Common myeloid progenitor, CD34-positive (primary cell): ENCODE measurements around the gene SMAD6.

ENCODE experiments used
- CTCF ChIA-PET: fragments of 350-600 bp; sonication (Branson Sonifier 250); formaldehyde crosslinking; loops from one replicate; lab custom pipeline; 2021; ENCODE audit warnings: antibody characterized with exemption; lab: Charles Lee
- POLR2A ChIA-PET: fragments of 350-600 bp; sonication (Branson Sonifier 250); formaldehyde crosslinking; loops from one replicate; lab custom pipeline; 2021; ENCODE audit warnings: antibody characterized with exemption; lab: Charles Lee
- DNase-seq, 3 donors: peaks; one replicate each; pipeline versions ENCODE4 v3.0.0 to v3.0.0-alpha.2; 2013
- H3K27ac ChIP-seq, 2 experiments: 1 replicate in 1 of 2; 2 replicates in 1 of 2; pipeline ENCODE4 v1.7.0; 2013; ENCODE audit warnings: inconsistent platforms in 2 of 2, low read length in 2 of 2, mild to moderate bottlenecking in 2 of 2, low read depth in 1 of 2, moderate library complexity in 1 of 2; ENCODE audit not compliant: severe bottlenecking in 2 of 2, insufficient read depth in 1 of 2, poor library complexity in 1 of 2
- H3K27me3 ChIP-seq, 5 experiments: replicated peaks in 2 of 5; 1 replicate in 3 of 5; 2 replicates in 2 of 5; pipeline versions ENCODE4 v1.6.1 to v1.7.0; 2013; ENCODE audit warnings: low read length in 4 of 5, mild to moderate bottlenecking in 2 of 5, moderate library complexity in 2 of 5, inconsistent platforms in 1 of 5; ENCODE audit not compliant: insufficient read depth in 5 of 5, control insufficient read depth in 4 of 5
- H3K36me3 ChIP-seq, 4 experiments: 1 replicate in 2 of 4; 2 replicates in 2 of 4; pipeline versions ENCODE4 v1.6.1 to v1.7.0; 2013; ENCODE audit warnings: low read length in 3 of 4, control low read depth in 1 of 4, mild to moderate bottlenecking in 1 of 4; ENCODE audit not compliant: control insufficient read depth in 4 of 4, insufficient read depth in 4 of 4
- H3K4me1 ChIP-seq, 4 experiments: 1 replicate in 3 of 4; 2 replicates in 1 of 4; pipeline versions ENCODE4 v1.6.1 to v1.7.1; 2013; ENCODE audit warnings: low read length in 3 of 4, mild to moderate bottlenecking in 3 of 4, control low read depth in 1 of 4, inconsistent platforms in 1 of 4, moderate library complexity in 1 of 4; ENCODE audit not compliant: control insufficient read depth in 4 of 4, insufficient read depth in 4 of 4; ENCODE audit errors: control extremely low read depth in 1 of 4
- H3K4me3 ChIP-seq, 7 experiments: 1 replicate in 4 of 7; 2 replicates in 3 of 7; pipeline versions ENCODE4 v1.5.1 to v1.7.0; 2013; ENCODE audit warnings: mild to moderate bottlenecking in 7 of 7, low read length in 6 of 7, moderate library complexity in 6 of 7, inconsistent platforms in 2 of 7, low read depth in 2 of 7, control low read depth in 1 of 7; ENCODE audit not compliant: insufficient read depth in 4 of 7, control insufficient read depth in 1 of 7; ENCODE audit errors: extremely low read depth in 1 of 7
- H3K9me3 ChIP-seq, 5 experiments: 1 replicate in 4 of 5; 2 replicates in 1 of 5; pipeline versions ENCODE4 v1.6.1 to v1.7.1; 2013; ENCODE audit warnings: low read length in 4 of 5, mild to moderate bottlenecking in 2 of 5, inconsistent platforms in 1 of 5, low read depth in 1 of 5, moderate library complexity in 1 of 5; ENCODE audit not compliant: control insufficient read depth in 4 of 5, insufficient read depth in 2 of 5; ENCODE audit errors: control extremely low read depth in 1 of 5
- WGBS: methylation state at CpG from one replicate; pipeline ENCODE4 v1.1.5; 2013; ENCODE audit not compliant: insufficient coverage; 5-methylcytosine and 5-hydroxymethylcytosine counted together

Gene SMAD6

GRCh38 chr15:66714543-66714981 lies 12.5 kb downstream of the SMAD6 start:
- Histone ChIP-seq H3K9me3 (no peaks in the 10 kb centered on the region), H3K4me3 (no peak overlapping the region), H3K36me3 (peaks cover 0 to 28% (median 0%) of the 10 kb centered on the region in 4 experiments), H3K27ac (no peak overlapping the region), H3K4me1 (peaks cover 0 to 34% (median 10%) of the 10 kb centered on the region in 4 experiments), H3K27me3 (no peaks in the 10 kb centered on the region)
- DNase-seq: no peak
- POLR2A ChIA-PET: interaction anchor here (0.7 to 1.3 kb wide), 3 partner anchors 11 to 34 kb away, joined by 3 to 4 read pairs (median 4); partner anchors contain the start of gene SMAD6
- WGBS: 97% methylated on average over 6 of the region's 6 CpGs
- CTCF ChIA-PET: interaction anchor here (0.8 to 1.8 kb wide), 7 partner anchors 9 to 96 kb away, joined by 3 to 7 read pairs (median 4); no protein-coding TSS in a partner anchor

GRCh38 chr15:66715181-66715624 lies 13.2 kb downstream of the SMAD6 start:
- POLR2A ChIA-PET: interaction anchor here (1.3 kb wide), 1 partner anchor 12 kb away, joined by 4 read pairs; no protein-coding TSS in a partner anchor

GRCh38 chr15:66715720-66716655 lies 14.0 kb downstream of the SMAD6 start:
- WGBS: 72% methylated on average over 5 of the region's 15 CpGs
- ChIA-PET POLR2A (no interaction called here), CTCF (interaction anchor here (1.0 to 1.5 kb wide), 3 partner anchors 9 to 15 kb away, joined by 3 to 4 read pairs (median 3); no protein-coding TSS in a partner anchor)
- no peaks in the 10 kb centered on the region for H3K27me3 ChIP-seq
- H3K4me3 ChIP-seq: no peak overlapping the region
- peaks cover 0 to 28% (median 0%) of the 10 kb centered on the region in 4 experiments for H3K36me3 ChIP-seq
- no peaks in the 10 kb centered on the region for H3K9me3 ChIP-seq
- peaks cover 0 to 46% (median 11%) of the 10 kb centered on the region in 4 experiments for H3K4me1 ChIP-seq
- DNase-seq: peak in 2 of 3 donors; percentile 20 to 23
- H3K27ac ChIP-seq: no peak overlapping the region

More at GRCh38 chr15:66715181-66715624, 13.2 kb downstream of the SMAD6 start:
- no peak overlapping the region for H3K4me3 ChIP-seq
- CTCF ChIA-PET: interaction anchor here (0.8 to 1.7 kb wide), 4 partner anchors 10 to 57 kb away, joined by 3 to 7 read pairs (median 4); no protein-coding TSS in a partner anchor
- H3K27ac ChIP-seq: no peak overlapping the region
- H3K4me1 ChIP-seq: peaks cover 0 to 40% (median 11%) of the 10 kb centered on the region in 4 experiments
- DNase-seq: no peak
- 96% methylated on average over 5 of the region's 6 CpGs for WGBS
- no peaks in the 10 kb centered on the region for H3K9me3 ChIP-seq
- peaks cover 0 to 28% (median 0%) of the 10 kb centered on the region in 4 experiments for H3K36me3 ChIP-seq
- H3K27me3 ChIP-seq: no peaks in the 10 kb centered on the region

- Histone ChIP-seq H3K36me3 (peaks cover 0 to 29% (median 0%) of the 10 kb centered on the region in 4 experiments), H3K27ac (no peak overlapping the region), H3K9me3 (no peaks in the 10 kb centered on the region), H3K4me3 (no peak overlapping the region), H3K27me3 (no peaks in the 10 kb centered on the region), H3K4me1 (peaks cover 0 to 46% (median 11%) of the 10 kb centered on the region in 4 experiments)
- 73% methylated on average over 3 of the region's 4 CpGs for WGBS
- DNase-seq: no peak
- POLR2A ChIA-PET: no interaction called here
- CTCF ChIA-PET: interaction anchor here (1.0 to 1.3 kb wide), 2 partner anchors 14 kb away, joined by 3 read pairs; no protein-coding TSS in a partner anchor
Measured at GRCh38 chr15:66716656-66717020, 14.6 kb downstream of the SMAD6 start.

GRCh38 chr15:66718220-66718988 lies 16.4 kb downstream of the SMAD6 start:
- DNase-seq: no peak
- Histone ChIP-seq H3K36me3 (peaks cover 0 to 33% (median 0%) of the 10 kb centered on the region in 4 experiments), H3K9me3 (no peaks in the 10 kb centered on the region), H3K27me3 (no peaks in the 10 kb centered on the region), H3K4me3 (no peak overlapping the region), H3K4me1 (peaks cover 0 to 46% (median 11%) of the 10 kb centered on the region in 4 experiments), H3K27ac (no peak overlapping the region)
- ChIA-PET POLR2A (no interaction called here), CTCF (no interaction called here)
- 98% methylated on average over 8 of the region's 8 CpGs for WGBS

- no peak for DNase-seq
- H3K27me3 ChIP-seq: no peaks in the 10 kb centered on the region
- H3K4me1 ChIP-seq: peaks cover 0 to 36% (median 8%) of the 10 kb centered on the region in 4 experiments
- no peak overlapping the region for H3K4me3 ChIP-seq
- WGBS: 85% methylated on average over 10 of the region's 10 CpGs
- no peaks in the 10 kb centered on the region for H3K9me3 ChIP-seq
- ChIA-PET POLR2A (no interaction called here), CTCF (interaction anchor here (0.7 to 1.3 kb wide), 6 partner anchors 8 to 345 kb away, joined by 3 to 4 read pairs (median 3); no protein-coding TSS in a partner anchor)
- peaks cover 0 to 33% (median 0%) of the 10 kb centered on the region in 4 experiments for H3K36me3 ChIP-seq
- H3K27ac ChIP-seq: no peak overlapping the region
Measured at GRCh38 chr15:66719471-66719870, 17.4 kb downstream of the SMAD6 start.
